Midbrain (tissue), 1 donor: ENCODE measurements around the gene NDUFV1.
"Not testable (repeated sequence)": the region's sequence is repeated elsewhere in the genome, so short reads cannot be mapped to it uniquely, and the experiment has no call there.

Experiments used
- DNase-seq: peaks from one replicate; lab custom pipeline; 2025; lab: John Stamatoyannopoulos, UW

The NDUFV1 gene

DNA sequence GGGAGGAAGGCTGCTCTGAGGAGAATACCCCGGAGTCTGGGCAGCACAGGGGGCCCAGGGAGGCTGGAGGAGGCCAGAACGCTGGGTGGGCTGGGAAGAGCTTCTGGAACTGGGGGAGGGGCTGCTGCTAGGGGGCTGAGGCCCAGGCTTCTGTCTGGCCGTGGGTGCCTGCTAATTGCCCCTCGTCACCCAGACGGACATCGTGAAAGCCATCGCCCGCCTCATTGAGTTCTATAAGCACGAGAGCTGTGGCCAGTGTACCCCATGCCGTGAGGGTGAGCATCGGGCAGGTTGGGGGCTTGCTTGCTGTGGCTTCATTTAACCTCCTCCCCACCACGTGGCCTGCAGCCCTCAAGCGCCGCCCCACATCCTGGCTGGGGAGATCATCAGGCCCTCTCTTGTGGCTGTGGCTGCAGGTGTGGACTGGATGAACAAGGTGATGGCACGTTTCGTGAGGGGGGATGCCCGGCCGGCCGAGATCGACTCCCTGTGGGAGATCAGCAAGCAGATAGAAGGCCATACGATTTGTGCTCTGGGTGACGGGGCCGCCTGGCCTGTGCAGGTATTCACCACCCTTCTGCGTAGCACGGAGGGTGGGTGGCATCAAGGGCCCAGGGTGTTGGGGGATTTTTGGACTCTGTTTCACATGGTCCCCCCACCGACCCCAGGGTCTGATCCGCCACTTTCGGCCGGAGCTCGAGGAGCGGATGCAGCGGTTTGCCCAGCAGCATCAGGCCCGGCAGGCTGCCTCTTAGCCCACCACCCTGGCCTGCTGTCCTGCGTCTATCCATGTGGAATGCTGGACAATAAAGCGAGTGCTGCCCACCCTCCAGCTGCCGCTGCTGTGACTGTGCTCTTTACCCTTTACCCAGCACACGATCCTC lies 5.2 kb downstream of the NDUFV1 start:
- DNase-seq = no peak

DNA sequence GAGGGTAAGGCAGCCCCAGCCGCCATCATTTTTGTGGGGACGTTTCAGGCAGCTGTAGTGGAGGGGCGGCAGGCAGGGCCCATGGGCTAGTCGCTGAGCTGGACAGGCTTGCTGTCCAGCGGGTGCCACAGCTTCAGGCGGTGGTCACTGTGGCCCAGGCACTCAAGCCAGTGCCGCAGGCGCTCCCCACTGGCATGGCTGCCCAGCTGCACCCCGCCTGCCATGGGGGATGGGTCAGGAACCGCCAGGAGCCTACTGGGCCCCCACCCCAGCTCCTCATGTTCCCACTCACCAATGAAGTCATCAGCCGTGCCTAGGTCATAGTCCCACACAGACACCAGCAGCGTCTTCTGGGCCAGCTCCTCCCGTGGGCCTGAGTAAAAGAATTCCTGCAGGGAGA lies 6.0 kb downstream of the NDUFV1 start:
- no peak for DNase-seq

DNA sequence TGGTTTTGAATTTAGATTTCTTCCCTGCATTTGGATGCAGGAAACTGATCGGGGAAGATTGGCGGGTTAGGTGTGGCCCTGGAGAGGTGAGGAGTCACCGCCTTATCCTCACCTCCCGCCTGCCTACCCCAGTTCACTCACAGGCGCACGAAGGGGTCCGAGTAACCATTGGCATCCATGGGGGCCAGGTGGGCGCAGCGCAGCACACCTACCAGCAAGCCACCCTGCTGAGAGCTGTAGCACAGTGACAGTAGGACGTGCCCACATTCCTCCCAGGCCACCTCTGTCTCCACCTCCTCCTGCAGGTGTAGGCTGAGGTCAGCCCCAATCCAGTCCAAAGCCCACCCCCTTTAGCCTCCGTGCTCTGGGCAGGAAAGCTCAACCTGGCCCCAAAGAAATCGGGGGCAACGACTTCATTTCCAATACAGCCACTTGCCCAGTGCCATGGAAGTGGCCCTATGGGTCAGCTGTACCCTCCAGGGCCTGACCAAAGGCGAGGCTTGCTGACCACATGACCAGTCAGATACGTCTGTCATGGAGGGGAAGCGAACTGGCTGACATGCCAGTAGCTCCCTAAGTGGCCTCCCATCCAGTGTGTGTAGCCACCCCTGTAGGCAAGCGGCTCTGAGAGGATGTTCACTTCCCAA lies 6.7 kb downstream of the NDUFV1 start:
- no peak for DNase-seq

DNA sequence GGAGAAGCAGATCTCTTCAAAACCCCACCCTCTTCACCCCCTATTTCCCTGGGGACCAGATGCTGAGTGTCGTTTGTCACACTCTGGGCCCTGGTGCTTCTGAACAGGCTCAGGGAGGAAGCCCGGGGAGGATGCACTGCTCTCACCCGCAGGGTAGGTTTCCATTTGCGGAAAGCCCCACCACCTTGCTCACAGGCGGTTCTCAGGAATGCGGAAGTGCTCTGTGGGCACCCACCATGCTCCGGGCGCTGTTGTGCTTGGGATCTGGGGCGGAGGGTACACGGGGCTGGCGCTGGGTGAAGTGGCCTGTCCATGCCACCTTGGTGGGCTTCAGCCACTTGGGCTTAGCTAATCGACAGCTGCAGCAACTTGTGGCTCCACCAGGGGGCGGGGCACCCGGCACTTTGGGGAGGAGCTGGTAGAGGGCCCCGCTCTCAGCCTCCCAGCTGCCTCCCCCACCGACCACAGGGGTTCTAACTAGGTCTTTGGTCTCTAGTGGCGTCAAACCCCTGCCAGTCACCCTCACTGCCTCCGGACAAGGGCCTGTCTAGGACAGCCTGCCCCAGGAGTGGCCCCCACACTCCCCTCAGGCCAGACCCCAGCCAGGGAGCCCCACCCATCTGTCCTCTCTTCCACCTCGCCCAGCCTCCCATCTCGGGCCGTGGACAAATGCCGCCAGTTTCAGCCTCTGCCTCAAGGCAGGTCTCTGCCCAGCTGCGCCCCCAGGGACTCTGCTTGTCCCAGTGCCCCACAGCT lies 7.4 kb downstream of the NDUFV1 start:
- DNase-seq = no peak

DNA sequence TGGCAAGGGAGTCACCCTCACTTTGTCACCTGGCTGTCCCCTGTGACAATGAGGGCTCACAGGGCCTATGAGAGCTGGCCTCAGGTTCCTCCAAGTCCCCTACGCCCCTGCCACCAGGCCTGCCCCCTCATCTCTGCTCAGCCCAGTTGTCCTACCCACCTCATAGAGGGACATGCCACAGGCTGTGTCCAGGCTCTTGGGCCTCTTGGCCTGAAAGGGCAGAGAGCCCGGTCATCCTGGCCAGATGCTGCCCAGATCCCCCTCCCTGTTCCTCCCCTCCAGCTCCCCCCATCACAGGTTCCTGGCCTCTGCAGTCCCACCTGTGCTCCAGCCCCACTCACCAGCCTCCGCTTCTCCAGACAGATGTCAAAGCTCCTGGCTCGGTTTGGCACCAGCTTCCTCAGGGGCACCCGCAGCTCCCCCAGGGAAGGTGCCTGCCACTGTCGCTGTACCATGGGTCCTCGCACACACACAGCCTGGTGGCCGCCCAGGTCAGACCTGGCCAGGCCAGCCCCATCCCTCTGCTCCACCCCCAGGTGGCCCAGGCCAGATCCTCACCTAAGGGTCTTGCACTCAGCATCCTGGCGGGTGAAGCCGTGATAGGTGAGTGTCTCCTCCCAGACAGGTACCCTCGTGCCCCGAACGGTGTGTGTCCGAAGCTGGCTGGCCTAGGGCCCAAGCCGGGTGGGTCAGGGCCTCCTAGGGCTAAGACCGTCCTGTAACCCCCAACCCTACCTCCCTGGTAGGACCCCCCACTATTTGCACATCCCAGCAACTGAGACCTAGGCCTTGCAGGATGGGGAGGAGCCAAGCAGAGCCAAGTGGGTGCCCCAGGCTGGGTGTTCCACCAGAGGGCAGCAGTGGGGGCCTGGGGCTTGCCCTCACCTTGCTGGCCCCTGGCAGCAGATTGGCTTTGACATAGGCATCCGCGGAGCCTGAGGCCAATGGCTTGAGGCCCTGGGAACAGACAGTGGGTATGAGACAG lies 8.3 kb downstream of the NDUFV1 start:
- no peak for DNase-seq

DNA sequence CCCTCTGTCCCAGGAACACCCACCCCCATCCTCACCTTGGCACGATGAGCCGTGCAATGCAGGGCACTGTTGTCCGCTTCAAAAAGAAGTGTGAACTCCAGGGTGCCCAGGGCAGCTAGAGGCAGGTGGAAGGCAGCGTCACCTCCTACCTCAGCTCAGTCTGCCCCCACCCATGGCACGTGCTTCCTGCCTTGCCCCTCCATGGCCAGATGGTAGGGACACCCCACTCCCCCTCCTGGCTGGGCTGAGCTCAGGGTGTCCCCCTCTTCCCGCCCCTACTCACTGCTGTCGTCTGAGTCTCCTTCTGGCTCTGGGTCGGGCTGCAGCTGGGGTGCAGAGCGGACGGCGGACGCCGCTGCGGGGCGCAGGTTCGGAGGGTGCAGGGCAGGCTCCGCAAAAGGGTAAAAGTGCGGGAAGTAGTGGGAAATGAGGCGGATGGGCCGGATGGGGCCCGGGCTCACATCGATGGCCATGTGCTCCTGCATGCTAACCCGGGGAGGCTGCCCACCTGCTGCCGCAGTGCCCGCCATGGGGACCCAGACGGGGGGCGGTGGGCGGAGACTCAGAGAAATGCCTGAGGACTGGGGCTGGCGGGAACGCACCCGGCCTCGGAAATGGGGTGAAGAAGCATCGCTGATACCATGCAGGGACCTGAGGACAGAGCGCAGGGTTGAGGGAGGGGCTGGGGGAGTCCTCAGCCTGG lies 9.1 kb downstream of the NDUFV1 start:
- DNase-seq = no peak

DNA sequence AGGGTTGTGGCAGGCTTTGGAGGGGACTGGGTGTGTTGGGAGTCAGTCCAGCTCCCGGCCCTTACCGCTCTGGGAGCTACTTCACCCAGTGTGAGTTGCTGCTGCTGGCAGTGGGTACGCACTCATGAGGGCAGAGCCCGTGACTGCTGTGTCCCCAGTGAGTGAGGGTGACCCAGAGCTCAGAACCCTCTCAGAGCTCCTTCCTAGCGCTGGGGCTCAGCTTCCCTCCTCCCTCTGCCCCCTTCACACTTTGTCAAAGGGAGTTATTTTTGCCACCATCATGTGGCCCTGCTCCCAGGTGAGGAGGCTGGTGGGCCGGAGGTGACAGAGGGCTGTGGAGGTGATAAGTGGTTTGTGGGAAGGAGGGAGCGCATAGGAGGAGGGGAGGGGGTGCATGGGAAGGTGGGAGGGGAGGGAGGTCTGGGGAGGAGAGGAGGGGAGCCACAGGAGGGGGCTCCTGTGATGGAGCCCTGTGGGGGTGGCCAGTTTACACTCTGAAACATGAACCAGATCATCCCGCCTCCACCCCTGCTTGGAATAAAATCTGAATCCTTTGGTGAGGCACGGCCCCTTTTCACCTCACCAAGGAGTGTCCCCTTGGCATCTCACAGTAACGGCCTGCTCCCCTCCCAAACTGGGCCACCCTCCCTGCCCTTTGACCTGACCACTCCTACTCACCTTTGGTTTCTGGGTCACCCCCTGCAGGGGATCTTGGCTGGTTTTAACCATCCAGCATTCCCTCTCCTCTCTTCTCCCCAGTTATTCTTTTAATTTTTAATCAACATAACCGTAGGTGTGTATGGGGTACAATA lies 9.9 kb downstream of the NDUFV1 start:
- DNase-seq = no peak

DNA sequence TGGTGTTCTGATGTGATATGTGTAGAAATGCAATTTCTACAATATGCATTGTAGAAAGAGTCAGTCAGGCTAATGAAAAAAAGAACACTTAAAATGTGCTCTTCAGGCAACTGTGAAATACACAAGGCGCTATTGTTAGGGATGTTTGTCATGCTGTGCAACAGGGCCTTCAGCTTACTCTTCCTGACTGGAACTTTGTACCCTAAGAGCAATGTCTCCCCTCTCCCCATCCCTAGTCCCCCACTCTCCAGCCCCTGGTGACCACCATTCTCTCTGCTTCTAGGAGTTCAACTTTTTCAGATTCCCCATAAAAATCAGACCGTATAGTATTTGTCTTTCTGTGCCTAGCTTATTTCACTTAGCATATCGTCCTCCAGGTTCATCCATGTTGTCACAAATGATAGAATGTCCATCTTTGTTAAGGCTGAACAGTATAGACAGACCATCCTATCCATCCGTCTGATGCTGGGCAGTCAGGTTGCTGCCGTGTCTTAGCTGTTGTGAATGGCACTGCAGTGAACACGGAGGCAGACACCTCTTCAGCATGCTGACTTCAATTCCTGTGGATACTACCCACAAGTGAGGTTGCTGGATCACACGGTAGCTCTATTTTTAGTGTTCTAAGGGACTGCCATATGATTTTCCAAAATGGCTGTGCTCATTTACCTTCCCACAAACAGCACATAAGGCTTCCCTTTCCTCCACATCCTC lies 10.7 kb downstream of the NDUFV1 start:
- DNase-seq = no peak

DNA sequence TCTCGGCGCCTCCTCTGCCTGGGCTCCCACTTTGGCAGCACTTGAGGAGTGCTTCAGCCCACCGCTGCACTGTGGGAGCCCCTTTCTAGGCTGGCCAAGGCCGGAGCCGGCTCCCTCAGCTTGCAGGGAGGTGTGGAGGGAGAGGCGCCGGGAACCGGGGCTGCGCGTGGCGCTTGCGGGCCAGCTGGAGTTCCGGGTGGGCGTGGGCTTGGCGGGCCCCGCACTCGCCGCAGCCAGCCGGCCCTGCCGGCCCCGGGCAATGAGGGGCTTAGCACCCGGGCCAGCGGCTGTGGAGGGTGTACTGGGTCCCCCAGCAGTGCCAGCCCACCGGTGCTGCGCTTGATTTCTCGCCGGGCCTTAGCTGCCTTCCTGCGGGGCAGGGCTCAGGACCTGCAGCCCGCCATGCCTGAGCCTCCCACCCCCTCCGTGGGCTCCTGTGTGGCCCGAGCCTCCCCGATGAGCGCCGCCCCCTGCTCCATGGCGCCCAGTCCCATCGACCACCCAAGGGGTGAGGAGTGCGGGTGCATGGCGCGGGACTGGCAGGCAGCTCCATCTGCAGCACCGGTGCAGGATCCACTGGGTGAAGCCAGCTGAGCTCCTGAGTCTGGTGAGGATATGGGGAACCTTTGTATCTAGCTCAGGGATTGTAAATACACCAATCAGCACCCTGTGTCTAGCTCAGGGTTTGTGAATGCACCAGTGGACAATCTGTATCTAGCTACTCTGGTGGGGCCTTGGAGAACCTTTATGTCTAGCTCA lies 12.3 kb downstream of the NDUFV1 start:
- DNase-seq = not testable (repeated sequence)

DNA sequence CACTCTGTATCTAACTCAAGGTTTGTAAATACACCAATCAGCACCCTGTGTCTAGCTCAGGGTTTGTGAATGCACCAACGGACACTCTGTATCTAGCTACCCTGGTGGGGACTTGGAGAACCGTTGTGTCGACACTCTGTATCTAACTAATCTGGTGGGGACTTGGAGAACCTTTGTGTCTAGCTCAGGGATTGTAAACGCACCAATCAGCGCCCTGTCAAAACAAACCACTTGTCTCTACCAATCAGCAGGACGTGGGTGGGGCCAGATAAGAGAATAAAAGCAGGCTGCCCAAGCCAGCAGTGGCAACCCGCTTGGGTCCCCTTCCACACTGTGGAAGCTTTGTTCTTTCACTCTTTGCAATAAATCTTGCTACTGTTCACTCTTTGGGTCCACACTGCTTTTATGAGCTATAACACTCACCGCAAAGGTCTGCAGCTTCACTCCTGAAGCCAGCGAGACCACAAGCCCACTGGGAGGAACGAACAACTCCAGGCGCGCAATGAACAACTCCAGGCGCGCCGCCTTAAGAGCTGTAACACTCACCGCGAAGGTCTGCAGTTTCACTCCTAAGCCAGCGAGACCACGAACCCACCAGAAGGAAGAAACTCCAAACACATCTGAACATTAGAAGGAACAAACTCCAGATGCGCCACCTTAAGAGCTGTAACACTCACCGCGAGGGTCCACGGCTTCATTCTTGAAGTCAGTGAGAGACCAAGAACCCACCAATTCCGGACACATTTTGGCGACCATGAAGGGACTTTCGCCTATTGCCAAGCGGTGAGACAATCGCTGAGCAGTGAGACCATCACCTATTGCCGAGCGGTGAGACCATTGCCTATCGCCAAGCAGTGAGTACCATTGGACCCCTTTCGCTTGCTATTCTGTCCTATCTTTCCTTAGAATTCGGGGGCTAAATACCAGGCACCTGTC lies 13.2 kb downstream of the NDUFV1 start:
- DNase-seq = not testable (repeated sequence)

DNA sequence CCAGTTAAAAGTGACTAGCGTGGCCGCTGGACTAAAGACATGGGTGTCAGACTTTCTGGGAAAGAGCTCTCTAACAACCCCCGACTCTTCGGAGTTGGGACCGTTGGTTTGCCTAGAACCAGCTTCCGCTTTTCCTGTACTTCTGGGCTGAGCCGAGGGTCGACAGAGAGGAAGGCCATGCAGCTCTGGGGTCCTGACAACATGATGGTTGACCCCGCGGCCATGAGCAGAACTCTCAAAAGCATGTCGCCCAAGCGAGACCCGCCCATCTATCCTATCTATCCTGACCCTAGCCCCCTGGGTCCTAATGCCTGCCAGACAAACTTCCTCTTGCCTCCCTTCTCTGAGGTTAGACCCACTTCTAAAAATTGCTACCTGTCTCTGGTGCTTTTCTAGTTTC lies 13.9 kb downstream of the NDUFV1 start:
- not testable (repeated sequence) for DNase-seq

DNA sequence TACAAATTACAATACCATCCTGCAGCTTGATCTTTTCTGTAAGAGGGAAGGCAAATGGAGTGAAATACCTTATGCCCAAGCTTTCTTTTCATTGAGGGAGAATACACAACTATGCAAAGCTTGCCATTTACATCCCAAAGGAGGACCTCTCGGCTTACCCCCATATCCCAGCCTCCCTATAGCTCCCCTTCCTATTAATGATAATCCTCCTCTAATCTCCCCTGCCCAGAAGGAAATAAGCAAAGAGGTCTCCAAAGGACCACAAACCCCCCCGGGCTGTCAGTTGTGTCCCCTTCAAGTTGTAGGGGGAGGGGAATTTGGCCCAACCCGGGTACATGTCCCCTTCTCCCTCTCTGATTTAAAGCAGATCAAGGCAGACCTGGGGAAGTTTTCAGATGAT lies 15.2 kb downstream of the NDUFV1 start:
- DNase-seq = not testable (repeated sequence)

DNA sequence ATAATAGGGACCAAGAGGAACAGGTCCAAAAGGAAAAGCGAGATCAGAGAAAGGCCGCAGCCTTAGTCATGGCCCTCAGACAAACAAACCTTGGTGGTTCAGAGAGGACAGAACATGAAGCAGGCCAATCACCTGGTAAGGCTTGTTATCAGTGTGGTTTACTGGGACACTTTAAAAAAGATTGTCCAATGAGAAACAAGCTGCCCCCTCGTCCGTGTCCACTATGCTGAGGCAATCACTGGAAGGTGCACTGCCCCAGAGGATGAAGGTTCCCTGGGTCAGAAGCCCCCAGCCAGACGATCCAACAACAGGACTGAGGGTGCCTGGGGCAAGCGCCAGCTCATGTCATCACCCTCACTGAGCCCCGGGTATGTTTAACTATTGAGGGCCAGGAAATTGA lies 16.2 kb downstream of the NDUFV1 start:
- DNase-seq = not testable (repeated sequence)

DNA sequence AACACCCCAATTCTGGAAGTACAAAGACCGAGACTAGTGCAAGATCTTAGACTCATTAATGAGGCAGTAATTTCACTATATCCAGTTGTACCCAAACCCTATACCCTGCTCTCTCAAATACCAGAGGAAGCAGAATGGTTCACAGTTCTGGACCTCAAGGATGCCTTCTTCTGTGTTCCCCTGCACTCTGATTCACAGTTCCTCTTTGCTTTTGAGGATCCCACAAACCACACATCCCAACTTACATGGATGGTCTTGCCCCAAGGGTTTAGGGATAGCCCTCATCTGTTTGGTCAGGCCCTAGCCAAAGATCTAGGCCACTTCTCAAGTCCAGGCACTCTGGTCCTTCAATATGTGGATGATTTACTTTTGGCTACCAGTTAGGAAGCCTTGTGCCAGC lies 17.1 kb downstream of the NDUFV1 start:
- not testable (repeated sequence) for DNase-seq

DNA sequence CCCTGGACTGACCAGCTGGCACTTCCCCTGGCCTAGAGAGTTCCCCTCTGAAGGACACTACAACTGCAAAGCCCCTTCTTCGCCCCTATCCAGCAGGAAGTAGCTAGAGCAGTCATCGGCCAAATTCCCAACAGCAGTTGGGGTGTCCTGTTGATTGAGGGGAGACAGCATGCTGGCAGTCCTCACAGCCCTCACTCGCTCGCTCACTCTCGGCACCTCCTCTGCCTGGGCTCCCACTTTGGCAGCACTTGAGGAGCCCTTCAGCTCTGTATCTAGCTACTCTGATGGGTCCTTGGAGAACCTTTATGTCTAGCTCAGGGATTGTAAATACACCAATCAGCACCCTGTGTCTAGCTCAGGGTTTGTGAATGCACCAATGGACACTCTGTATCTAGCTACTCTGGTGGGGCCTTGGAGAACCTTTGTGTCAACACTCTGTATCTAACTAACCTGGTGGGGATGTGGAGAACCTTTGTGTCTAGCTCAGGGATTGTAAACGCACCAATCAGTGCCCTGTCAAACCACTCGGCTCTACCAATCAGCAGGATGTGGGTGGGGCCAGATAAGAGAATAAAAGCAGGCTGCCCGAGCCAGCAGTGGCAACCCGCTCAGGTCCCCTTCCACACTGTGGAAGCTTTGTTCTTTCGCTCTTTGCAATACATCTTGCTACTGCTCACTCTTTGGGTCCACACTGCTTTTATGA lies 19.5 kb downstream of the NDUFV1 start:
- not testable (repeated sequence) for DNase-seq

DNA sequence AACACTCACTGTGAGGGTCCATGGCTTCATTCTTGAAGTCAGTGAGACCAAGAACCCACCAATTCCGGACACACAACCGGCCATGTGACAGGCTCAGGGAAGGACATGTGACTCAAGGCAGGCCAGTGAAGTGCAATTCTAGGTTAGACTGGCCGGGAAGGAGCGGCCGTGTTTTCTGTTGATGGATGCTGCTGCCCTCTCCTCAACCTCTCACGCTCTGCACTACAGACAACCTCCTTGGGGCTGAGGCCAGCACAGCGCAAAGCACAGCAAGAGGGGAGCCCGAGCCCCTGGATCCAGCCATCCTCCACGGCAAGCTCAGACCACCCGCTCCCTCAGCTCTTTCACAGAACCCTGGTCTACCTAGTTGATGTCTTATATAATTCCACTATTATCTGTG lies 20.2 kb downstream of the NDUFV1 start:
- DNase-seq = no peak

DNA sequence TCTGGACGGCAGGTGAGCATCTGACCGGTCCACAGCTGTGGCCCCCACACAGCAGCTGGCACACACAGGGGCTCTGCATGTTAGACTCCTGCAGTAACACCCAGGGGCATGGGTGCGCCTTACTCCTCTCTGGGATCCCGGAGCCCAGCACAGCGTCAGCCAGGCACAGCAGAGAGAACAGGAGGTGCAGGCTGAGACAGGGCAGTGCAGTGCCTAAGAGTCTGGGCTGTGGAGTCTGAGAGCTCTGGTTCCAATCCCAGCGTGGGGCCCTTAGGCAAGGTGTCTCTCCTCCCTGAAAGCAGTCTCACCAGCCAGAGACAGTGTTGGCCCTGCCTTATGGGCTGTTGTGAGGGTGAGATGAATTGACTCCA lies 20.7 kb downstream of the NDUFV1 start:
- no peak for DNase-seq
